ENCODE results near the gene SMCO4.
A peak's percentile ranks its signal among the peaks of the same experiment; 100 is the strongest.
"Not testable (repeated sequence)": the region's sequence is repeated elsewhere in the genome, so short reads cannot be mapped to it uniquely, and the experiment has no call there.

The SMCO4 gene

GRCh38 chr11:93559681-93560080 is 16.5 kb upstream of the SMCO4 start:
- DNase-seq, result no peak

GRCh38 chr11:93552874-93553273 is 9.7 kb upstream of the SMCO4 start:
- DNase-seq, result no peak

- no peak for DNase-seq
Measured at GRCh38 chr11:93549976-93550375, 6.8 kb upstream of the SMCO4 start.

GRCh38 chr11:93548679-93549319 is 5.6 kb upstream of the SMCO4 start:
- DNase-seq, result no peak

DNA sequence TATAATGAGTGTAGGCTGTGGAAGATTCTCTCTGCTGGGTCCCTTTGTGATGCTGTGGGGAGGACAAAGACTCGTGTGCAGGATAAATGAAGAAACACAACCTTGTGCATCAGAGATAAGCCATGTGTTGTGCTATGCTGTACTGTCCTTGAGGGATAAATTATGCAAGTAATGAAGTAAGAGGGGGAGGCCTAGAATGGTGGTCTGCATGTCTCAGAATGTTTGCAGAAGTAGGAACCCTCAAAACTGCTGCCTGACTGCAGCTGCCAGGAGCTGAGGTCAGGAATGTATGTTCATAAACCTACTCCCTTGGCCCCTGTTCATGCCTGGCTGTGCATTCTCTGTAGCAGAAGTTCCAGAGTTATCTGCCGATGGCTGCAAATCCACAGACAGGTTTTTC is 4.6 kb upstream of the SMCO4 start:
- DNase-seq, result no peak

DNA sequence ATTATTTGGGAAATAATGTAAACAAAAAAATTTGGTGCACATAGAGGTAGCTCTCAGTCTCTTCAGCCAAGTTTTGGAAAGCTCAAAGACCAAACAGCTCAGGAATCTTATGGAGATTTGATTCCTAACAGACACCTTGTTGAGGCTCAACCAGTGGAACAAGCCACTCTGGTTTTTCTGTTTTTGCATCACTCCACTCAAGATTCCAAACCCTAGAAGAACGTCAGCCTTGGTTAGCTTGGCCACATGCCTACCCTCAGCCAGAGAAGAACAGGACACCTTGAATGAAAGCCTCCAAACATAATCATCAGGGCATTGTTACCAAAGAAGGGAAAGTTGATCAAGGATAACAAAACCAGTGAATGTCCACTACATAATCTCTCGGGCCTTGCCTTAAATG is 3.8 kb upstream of the SMCO4 start:
- DNase-seq, result no peak

GRCh38 chr11:93545566-93545965 is 2.4 kb upstream of the SMCO4 start:
- no peak for DNase-seq

DNA sequence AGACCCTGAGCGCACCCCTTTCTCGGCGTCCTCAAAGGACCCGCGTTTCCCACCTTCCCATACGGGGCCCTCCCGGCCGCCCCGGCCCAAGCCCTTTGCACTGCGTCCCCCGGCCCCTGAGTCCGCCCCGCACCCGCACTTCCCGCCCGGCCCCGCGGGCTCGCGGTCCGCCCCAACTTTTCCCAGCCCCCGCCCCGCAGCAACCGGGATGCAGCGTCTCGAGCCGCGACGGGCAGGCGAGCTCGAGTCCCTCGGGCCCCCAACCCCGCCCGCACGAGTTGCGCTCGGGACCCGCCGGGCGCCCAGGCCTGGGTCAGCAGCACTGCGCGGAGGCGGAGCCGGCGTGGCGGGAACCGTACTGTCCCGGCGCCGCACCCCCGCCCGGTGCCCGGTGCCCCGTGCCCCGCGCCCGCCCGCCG is 371 bp downstream of the SMCO4 start:
- DNase-seq, result no peak

- DNase-seq, result peak; percentile 27
Measured at GRCh38 chr11:93541884-93542810, 1.0 kb downstream of the SMCO4 start.

DNA sequence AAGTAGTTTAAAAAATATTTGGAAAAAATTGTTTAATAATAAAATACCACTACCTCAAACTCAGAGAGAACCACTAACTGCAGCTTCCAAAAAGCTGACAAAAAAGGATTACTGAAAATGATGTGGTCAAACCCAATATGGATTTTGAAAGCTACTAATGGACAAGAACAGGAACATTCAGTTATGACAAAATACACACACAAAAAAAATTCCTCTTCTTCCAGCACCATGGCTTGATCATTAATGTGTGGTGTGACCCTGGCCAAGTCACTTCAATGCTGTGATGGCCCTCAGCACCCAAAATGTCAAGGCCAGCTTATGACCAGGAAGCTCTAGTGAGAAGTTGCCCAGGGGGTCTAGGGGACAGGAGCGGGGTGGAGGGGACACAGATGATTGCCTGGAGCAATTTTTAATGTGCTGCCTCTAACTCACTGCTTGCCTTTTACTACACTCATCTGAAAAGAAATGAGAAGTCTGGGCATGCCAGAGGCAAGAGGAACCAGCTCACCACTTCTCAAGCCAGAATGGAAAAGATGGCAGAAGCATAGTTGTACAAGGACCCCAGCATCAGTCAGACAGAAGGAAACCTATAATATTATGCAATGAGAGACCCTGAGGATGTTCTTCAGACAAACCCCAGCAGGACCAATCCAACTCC is 2.2 kb downstream of the SMCO4 start:
- DNase-seq, result no peak

- no peak for DNase-seq
Measured at GRCh38 chr11:93540337-93540736, 2.9 kb downstream of the SMCO4 start.

DNA sequence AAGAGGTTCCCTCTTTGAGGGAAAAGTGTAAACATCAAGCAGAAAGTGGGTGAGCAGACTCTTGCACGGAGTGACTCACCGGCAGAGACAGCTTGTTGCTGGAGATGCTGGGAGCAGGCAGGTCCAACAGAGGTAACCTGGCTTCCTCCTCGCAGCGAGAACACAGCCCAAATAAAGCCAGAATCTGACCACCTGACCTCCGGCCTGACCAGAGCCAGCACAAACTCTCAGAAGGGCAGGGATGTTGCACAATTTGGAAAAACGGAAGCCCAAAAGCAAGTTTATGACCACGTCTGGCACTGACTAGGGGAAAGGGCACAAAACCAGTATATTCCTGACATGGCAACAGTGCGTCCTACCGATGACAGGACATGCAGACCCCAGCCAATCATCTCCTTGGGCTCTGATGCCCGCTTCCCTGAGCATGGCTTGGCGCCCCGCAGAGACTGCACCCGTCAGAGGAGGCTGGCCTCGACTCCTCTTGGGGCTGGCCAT is 5.4 kb downstream of the SMCO4 start:
- DNase-seq, result no peak

DNA sequence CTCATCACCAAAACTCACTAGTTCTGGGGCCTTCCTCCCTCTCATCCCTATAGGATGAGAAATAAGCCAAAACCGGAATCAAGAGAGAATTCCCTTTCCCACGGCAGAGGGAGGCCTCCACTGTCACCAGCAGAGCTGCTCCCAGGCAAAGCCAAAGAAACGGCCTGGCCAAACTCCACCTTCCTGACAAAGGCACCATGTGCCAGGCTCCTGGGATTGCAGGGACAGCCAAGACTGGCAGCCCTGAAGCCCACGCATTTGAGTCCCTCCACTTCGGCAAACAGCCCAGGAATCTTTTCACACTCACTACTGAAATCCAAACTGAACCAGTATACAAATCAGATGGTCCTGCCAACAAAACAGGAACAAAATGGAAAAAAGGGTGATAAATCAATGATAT is 6.1 kb downstream of the SMCO4 start:
- DNase-seq, result no peak

DNA sequence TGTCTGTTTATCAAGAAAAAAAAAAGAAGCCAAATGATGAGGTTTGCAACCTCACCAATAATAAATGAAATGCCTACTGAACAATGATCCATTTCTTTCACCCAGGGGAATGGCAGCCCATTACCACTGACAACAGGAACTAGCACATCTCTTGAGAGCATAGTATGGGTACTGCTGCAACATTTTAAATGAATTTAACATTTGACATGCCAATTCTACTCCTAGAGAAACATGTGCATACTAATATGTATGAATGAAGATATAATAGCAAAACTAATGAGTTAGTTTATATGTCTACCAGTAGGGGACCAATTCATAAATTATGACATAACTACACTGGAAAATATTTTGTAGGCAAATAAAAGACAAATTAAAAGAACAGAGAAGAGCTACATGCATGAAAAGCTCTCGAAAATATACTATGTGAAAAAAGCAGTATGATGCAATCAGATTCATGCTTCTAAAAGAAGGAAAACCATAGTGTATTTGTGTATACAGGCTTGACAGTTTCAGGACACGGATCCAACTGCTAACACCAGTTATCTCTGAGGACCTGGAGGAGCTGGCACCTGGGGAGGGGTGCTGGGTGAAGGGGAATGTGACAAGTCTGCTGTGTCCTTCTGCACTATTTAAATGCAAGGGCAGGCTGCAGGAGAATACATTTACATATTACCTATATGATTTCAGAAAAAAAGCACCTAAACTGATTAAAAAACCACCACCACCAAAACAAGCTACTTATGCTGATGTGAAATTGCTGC is 6.9 kb downstream of the SMCO4 start:
- DNase-seq, result no peak

DNA sequence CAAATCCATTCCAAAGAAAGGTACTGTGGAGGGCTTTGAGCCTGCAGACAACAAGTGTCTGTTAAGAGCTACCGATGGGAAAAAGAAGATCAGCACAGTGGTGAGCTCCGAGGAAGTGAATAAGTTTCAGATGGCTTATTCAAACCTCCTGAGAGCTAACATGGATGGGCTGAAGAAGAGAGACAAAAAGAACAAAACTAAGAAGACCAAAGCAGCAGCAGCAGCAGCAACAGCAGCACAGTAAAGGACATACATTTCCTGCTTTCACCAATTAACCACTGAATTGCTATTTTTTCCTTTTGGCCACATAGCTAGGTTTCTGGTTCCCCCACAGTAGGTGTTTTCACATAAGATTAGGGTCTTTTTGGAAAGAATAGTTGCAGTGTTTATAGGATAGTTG is 7.6 kb downstream of the SMCO4 start:
- DNase-seq, result not testable (repeated sequence)

GRCh38 chr11:93532806-93533205 is 10.4 kb downstream of the SMCO4 start:
- DNase-seq, result no peak

GRCh38 chr11:93532281-93532789 is 10.9 kb downstream of the SMCO4 start:
- peak; percentile 39 for DNase-seq

- DNase-seq, result no peak
Measured at GRCh38 chr11:93530468-93530826, 12.7 kb downstream of the SMCO4 start.

GRCh38 chr11:93529707-93530467 is 13.3 kb downstream of the SMCO4 start:
- no peak for DNase-seq

DNA sequence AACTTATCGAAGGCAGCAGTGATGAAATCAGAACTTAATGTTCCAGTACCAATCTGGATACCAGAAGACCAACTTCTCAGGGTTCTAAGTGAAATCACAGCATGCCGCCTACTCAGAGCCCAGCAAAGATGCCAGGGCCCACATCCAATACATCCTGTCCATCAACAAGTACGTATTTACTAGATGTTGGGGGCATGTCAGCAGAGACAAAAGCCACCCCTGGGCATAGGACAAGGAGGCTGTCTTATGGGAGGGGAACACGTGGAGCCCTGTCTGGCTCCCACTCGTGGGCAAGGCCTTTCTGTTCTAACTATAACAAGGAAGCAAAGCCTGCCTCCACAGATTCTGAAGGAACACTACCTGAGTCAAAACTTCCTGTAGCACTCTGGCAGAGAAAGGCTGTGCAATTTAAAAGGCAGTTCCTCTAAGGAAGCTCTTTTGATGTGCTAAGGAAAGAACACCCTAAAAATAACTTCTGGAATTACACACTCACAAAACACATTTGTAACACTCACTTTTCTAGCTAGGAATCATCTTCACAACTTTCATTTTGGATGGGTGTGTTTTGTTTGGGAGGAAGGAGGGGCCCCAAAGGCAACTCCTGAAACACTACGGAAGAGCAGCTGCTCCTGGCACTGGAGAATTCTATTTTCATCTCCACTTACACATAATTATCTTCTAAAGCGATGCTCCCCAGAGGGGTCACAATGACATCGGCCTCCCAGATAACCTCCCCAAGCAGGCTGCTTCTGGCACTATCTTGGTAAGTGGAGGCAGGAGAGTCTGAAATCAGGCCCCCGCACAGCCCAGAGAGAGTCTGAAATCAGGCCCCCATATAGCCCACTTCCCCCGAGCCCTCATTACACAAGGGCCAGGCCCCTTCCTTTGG is 14.2 kb downstream of the SMCO4 start:
- DNase-seq, result no peak

DNA sequence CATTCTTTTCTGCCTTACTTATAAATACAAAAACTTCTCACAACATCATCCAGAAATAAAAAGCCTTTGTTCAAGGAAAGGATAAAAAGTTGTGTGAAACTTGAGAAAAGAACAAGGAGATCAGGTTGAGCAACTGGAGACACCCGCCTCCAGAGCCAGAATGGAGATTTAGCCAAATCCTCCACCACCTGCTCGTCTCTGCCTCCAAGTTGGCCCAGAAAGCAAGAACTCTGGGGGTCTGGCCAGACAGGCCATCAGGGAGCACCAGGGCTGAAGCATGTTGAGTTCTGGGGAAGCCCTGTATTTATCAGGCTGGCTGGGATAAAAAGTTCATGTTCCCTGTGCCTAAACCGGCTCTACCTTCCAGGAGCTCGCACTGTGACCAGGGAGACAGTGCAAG is 14.9 kb downstream of the SMCO4 start:
- no peak for DNase-seq

All from fibroblast of upper back skin (primary cell).